ES-I3 (cell line): Measurements from ENCODE around the gene ANGEL2.
"Not testable (repeated sequence)": the region's sequence is repeated elsewhere in the genome, so short reads cannot be mapped to it uniquely, and the experiment has no call there.

Source experiments
- H3K36me3 ChIP-seq: 2 replicates; pipeline ENCODE4 v1.6.1; 2013; ENCODE audit warnings: mild to moderate bottlenecking, low read length, control low read depth, moderate library complexity; ENCODE audit not compliant: insufficient read depth
- H3K4me1 ChIP-seq: 2 replicates; pipeline ENCODE4 v1.6.1; 2013; ENCODE audit warnings: mild to moderate bottlenecking, control low read depth, low read length; ENCODE audit not compliant: insufficient read depth
- H3K9ac ChIP-seq: 2 replicates; pipeline ENCODE4 v1.6.1; 2013; ENCODE audit warnings: low read depth, mild to moderate bottlenecking, low read length, moderate library complexity
- H3K9me3 ChIP-seq: 2 replicates; pipeline ENCODE4 v1.6.1; 2013; ENCODE audit warnings: mild to moderate bottlenecking, low read length, moderate library complexity; ENCODE audit not compliant: control insufficient read depth, insufficient read depth

ANGEL2 gene

GRCh38 chr1:212975111-212975918 is 40.4 kb downstream of the ANGEL2 start:
- Histone ChIP-seq H3K9me3 (no peaks in the 10 kb centered on the region), H3K9ac (no peak overlapping the region), H3K36me3 (peaks cover 71% of the 10 kb centered on the region), H3K4me1 (peaks cover 9% of the 10 kb centered on the region; the same call in 1 of the 2 replicates)

- H3K36me3 ChIP-seq: peaks cover 73% of the 10 kb centered on the region
- no peaks in the 10 kb centered on the region for H3K9me3 ChIP-seq
- H3K4me1 ChIP-seq: peaks cover 9% of the 10 kb centered on the region; the same call in 1 of the 2 replicates
- no peak overlapping the region for H3K9ac ChIP-seq
Measured at GRCh38 chr1:212974711-212975110, 41.0 kb downstream of the ANGEL2 start.

DNA sequence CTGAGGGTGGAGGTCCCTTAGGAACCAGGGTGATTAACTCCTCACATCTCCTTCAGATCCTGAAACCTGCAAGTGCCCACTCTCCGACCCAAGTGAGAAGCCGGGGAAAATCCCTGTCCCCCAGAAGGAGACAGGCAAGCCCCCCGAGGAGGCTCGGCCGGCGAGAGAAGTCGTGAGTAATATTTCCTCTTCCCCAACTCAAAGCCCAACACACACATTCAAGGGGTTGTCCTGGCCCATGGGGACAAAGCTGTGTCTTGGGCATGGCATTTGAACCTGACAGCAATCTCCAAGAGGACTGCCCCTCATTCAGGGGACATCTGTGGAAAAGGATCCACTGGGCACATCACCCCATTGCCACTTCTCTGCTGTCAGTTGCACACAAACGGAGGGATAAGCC is 41.8 kb downstream of the ANGEL2 start:
- Histone ChIP-seq H3K36me3 (peaks cover 68% of the 10 kb centered on the region), H3K9me3 (no peaks in the 10 kb centered on the region), H3K9ac (no peak overlapping the region), H3K4me1 (peaks cover 2% of the 10 kb centered on the region; the same call in 1 of the 2 replicates)

- peaks cover 68% of the 10 kb centered on the region for H3K36me3 ChIP-seq
- H3K9ac ChIP-seq: no peak overlapping the region
- H3K4me1 ChIP-seq: peaks cover under 1% of the 10 kb centered on the region; the same call in 1 of the 2 replicates
- no peaks in the 10 kb centered on the region for H3K9me3 ChIP-seq
Measured at GRCh38 chr1:212973426-212973825, 42.2 kb downstream of the ANGEL2 start.

GRCh38 chr1:212971312-212971711 is 44.4 kb downstream of the ANGEL2 start:
- peaks cover 68% of the 10 kb centered on the region for H3K36me3 ChIP-seq
- H3K9ac ChIP-seq: no peak overlapping the region
- no peaks in the 10 kb centered on the region for H3K9me3 ChIP-seq
- H3K4me1 ChIP-seq: peaks cover 11% of the 10 kb centered on the region

- Histone ChIP-seq H3K9me3 (no peaks in the 10 kb centered on the region), H3K9ac (no peak overlapping the region), H3K36me3 (peaks cover 74% of the 10 kb centered on the region), H3K4me1 (peaks cover 11% of the 10 kb centered on the region)
Measured at GRCh38 chr1:212970085-212970484, 45.6 kb downstream of the ANGEL2 start.

DNA sequence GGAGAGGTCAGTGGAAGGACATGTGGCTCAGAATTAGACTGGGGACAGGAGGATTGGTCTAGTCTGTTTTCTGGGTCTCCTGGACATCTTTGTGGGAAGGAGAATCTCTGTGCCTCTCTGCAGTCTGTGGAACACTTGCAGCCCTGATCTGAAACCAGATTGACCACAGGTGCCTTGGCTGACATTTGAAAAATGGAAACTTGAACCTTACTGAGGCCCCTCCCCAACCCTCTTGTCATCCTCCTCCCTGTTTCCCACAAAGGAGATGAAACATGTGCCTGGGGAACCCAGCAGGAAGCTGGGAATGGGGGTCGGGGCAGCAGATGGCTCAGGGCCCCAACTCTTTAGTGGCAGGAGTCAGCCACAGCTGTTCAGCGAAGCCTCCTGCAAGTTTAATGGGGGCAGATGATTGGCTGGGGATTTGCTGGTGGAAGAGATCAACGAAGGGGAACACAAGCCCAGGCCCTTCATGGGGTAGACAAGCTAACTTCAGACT is 47.3 kb downstream of the ANGEL2 start:
- Histone ChIP-seq H3K9me3 (no peaks in the 10 kb centered on the region), H3K9ac (no peak overlapping the region), H3K4me1 (peaks cover 11% of the 10 kb centered on the region), H3K36me3 (peaks cover 67% of the 10 kb centered on the region)

DNA sequence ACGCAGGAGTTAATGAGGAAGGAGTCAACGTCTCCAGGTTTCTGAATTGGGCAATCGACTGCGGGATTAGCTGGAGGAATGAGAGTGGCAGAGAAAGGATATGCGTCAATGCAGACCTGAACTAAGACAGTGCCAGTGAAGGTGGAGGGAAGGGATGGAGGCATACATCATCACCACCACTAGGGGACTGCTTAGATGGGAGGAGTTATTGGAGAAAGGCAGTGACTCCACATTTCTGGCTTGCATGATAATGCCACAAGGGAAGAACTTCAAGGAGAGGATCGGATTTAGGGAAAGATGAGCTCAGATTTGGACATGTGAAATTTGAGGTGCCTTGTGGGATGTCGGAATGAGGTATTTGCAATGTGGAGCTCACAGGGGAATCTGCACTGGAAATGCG is 47.9 kb downstream of the ANGEL2 start:
- Histone ChIP-seq H3K9ac (no peak overlapping the region), H3K36me3 (peaks cover 68% of the 10 kb centered on the region), H3K4me1 (peaks cover 11% of the 10 kb centered on the region), H3K9me3 (no peaks in the 10 kb centered on the region)

DNA sequence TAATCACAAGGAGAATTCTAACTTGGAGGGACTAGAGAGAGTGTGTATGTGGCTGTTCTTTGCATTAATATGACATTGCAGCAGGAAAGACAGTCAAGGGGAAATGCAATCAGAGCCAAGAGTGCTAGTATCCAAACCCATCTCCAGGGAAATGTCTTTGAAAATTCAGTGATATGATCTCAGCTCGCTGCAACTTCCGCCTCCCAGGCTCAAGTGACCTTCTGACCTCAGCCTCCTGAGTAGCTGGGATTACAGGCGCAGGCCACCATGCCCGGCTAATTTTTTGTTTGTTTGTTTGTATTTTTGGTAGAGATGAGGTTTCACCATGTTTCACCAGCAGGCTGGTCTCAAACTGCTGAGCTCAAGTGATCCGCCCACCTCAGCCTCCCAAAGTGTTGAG is 49.1 kb downstream of the ANGEL2 start:
- Histone ChIP-seq H3K4me1 (peaks cover 11% of the 10 kb centered on the region), H3K9ac (no peak overlapping the region), H3K36me3 (peaks cover 68% of the 10 kb centered on the region), H3K9me3 (no peaks in the 10 kb centered on the region)

- H3K9me3 ChIP-seq, H3K9ac ChIP-seq: not testable (repeated sequence)
- Histone ChIP-seq H3K4me1 (peaks cover 11% of the 10 kb centered on the region), H3K36me3 (peaks cover 71% of the 10 kb centered on the region)
Measured at GRCh38 chr1:212964993-212965392, 50.7 kb downstream of the ANGEL2 start.

GRCh38 chr1:212964102-212964501 is 51.6 kb downstream of the ANGEL2 start:
- Histone ChIP-seq H3K4me1 (peaks cover 11% of the 10 kb centered on the region), H3K36me3 (peaks cover 73% of the 10 kb centered on the region)

DNA sequence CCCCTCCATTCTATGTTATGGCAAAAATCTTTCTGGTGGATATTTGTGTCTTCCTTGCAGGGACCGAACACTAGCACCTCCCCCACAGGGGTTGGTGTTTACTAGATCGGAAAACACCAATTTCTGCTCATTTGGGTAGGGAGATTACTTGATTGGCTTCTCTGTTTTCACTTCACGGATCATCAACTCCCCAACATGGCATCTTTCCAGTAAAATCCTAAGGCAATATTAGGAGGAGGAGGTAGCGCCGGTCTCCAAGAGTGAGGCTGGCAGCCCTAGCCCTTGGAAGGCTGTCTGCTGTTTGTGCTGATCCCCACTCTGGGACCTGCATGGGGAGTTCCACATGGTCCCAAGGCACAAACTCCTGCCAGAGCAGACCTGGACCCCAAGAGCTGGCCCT is 53.2 kb downstream of the ANGEL2 start:
- H3K4me1 ChIP-seq: peaks cover 3% of the 10 kb centered on the region
- no peaks in the 10 kb centered on the region for H3K9me3 ChIP-seq
- no peak overlapping the region for H3K9ac ChIP-seq
- H3K36me3 ChIP-seq: peaks cover 73% of the 10 kb centered on the region

More at GRCh38 chr1:212964102-212964501, 51.6 kb downstream of the ANGEL2 start:
- no peak overlapping the region for H3K9ac ChIP-seq
- H3K9me3 ChIP-seq: no peaks in the 10 kb centered on the region

DNA sequence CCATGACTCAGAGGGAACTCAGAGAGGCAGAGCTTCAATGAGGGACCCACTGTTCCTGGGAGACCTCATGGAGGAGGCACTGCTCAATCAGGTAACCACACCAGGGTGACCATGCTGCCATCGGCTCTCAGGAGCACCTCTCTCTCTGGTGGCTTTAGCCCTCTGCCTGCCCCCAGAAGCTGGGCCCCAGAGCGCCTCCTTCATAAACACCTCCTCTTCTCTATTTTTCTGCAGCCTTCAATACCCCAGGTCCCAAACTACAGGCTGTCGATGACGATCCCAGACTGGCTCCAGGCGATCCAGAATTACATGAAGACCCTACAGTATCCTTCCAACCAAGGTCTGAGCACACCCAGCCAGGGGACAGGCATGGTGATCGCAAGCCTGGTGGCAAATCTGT is 54.7 kb downstream of the ANGEL2 start:
- Histone ChIP-seq H3K9me3 (no peaks in the 10 kb centered on the region), H3K36me3 (peaks cover 79% of the 10 kb centered on the region), H3K9ac (no peak overlapping the region), H3K4me1 (peaks cover 3% of the 10 kb centered on the region; the same call in 1 of the 2 replicates)

DNA sequence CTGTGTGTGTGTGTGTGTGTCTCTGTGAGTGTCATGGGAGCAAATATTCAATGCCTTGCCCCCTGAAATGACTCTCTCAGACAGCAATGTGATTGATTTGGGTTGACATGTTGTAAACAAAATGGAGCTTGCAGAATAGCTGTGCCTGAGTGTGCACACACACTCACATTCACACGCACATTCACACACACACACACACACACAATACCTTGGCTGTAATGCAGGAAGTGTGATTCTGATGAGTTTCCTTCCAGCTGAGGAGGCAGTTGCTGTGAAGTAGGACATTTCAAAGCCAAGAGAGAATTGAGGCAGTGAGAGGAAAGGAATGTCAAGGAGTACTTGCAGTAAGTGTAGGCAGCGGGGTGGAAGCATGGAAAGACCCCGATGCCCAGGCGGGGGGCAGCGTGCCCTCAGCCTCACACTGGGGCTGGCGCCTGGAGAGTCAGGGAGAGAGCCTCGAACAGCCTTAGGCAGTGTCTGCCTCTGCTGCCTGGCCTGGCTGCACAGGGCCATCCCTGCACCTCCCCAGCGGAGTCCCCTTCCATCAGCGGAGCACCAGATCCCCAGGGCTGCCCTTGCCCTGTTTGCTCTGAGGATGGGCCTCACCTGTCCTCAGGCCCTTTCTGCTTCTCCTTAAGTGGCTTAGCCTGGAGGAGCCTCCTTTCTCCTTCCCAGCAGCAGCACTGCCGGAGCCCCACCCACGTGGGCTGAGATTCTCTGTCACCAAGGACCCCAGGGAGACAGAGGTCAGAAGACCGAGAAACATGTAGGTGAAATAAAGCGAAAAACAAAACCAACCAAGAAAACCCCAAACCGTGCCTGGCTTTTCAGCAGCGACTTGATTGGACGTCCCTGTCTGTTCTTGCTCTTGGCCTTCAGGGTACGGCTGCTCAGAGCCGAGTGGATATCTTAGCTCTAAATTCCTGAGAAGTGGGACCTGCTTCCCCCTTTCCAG is 56.1 kb downstream of the ANGEL2 start:
- Histone ChIP-seq H3K9me3 (no peaks in the 10 kb centered on the region), H3K36me3 (peaks cover 83% of the 10 kb centered on the region), H3K9ac (no peak overlapping the region), H3K4me1 (peaks cover 8% of the 10 kb centered on the region; the same call in 1 of the 2 replicates)
